ENCODE data around the gene TCP10L.
"Not testable (repeated sequence)": the region's sequence is repeated elsewhere in the genome, so short reads cannot be mapped to it uniquely, and the experiment has no call there.

Gene TCP10L, protein sequence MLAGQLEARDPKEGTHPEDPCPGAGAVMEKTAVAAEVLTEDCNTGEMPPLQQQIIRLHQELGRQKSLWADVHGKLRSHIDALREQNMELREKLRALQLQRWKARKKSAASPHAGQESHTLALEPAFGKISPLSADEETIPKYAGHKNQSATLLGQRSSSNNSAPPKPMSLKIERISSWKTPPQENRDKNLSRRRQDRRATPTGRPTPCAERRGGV

DNA sequence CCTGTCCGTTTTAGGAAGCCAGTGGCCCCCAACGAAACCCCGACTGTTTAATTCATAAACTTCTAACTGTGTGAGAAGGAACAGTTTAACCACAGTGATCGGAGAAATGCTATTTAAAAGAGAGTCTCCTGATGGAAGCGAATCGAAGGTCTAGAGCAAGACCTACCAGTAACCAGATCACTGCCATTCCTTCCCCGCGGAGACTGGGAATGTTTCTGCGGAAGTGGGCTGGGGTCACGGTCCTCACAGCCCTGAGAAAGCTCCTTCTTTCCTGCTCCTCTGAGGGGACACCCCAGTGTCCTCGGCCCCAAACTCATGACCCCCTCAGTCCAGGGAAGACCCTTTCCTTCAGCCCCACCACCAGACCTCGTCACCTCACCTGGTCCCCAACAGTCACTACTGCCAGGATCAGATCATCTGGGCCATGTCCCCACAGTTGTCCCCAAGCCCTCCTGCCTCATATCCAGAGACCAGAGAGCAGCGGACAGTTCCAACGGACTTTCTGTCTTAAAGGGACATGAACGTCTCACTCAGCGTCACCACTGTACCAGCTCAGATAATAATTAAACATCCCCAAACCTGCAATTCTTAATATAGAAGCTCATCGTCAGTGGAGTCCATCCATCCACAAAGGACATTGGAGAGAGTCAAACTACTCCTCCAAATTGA lies at the start of gene TCP10L:
TCP10L (minus strand) TSS at position 482 of the 669 bp plus-strand sequence. CDS start 1,219 bp downstream, outside the sequence.
- DNase-seq = no peak

DNA sequence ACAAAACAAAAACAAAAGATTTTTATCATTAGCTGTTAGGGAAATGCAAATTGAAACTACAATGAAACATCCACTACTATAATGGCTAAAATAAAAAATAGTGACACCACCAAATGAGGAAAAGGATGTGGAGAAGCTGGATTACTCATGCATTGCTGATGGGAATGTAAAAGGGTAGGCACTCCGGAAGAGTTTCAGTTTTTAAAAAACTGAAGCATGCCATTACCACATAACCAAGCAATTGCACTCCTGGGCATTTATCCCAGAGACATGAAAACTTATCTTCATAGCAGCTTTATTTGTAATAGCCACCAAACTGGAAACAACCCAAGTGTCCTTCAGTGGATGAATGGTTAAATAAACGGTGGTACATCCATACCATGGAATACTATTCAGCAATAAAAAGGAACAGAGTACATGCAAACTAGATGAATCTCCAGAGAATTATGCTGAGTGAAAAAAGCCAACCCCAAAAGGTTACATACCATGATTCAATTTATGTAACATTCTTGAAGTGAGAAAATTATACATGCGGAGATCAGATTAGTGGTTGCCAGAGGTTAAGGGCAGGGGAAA lies 41.4 kb upstream of the TCP10L start:
- no peak for DNase-seq

DNA sequence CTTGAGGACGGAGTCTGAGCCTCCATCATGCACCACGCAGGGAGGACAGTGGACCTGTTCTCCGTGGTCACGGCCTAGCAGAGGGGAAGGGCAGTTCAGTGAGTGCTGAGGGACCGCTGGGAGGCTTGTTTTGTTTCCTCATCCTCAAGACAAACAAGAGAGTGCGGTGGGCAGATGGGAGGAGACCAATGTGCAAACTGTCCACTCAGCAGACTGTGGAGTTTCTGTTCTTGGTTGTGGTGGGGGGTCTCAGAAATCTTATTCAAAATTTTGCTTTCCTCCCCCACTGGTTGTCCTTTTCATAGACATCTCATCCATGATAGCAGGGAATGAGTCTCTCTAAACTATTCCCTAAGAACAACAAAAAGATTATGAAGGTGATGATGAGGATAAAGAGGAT lies 32.9 kb upstream of the TCP10L start:
- DNase-seq = not testable (repeated sequence)

DNA sequence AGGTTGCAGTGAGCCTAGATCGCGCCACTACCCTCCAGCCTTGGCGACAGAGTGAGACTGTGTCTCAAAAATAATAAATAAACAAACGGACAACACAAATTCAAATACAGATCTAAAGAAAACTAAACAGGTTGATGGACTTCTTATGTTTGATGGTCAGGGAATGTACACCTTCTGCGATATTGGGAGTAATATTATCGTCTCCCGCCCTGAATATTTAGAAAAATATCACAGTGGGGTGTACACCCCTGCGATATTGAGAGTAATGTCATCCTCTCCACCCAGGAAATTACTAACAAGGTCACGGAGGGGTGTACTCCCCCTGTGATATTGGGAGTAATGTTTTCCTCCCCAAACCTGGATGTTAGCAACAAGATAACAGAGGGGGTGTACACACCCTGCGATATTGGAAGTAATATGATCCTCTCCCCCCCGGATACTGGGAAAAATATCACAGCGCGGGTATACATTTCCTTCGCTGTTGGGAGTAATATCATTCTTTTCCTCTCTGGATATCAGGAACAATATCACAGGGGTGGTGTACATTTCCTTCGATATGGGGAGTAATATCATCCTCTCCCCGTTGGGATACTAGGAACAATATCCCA lies 28.2 kb upstream of the TCP10L start:
- no peak for DNase-seq

DNA sequence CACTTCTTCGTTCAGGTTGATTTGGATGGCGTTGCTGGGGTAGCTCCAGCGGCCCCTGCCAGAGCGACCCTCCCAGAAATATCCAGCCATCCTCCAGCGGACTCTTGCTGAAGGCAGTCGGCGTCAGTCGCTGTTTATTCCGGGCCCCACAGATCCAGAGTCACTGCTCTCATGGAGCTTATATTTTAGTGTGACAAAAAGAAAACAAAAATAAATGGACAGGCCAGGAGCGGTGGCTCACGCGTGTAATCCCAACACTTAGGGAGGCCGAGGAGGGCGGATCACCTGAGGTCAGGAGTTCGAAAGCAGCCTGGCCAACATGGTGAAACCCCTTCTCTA lies 27.6 kb upstream of the TCP10L start:
- DNase-seq = no peak

DNA sequence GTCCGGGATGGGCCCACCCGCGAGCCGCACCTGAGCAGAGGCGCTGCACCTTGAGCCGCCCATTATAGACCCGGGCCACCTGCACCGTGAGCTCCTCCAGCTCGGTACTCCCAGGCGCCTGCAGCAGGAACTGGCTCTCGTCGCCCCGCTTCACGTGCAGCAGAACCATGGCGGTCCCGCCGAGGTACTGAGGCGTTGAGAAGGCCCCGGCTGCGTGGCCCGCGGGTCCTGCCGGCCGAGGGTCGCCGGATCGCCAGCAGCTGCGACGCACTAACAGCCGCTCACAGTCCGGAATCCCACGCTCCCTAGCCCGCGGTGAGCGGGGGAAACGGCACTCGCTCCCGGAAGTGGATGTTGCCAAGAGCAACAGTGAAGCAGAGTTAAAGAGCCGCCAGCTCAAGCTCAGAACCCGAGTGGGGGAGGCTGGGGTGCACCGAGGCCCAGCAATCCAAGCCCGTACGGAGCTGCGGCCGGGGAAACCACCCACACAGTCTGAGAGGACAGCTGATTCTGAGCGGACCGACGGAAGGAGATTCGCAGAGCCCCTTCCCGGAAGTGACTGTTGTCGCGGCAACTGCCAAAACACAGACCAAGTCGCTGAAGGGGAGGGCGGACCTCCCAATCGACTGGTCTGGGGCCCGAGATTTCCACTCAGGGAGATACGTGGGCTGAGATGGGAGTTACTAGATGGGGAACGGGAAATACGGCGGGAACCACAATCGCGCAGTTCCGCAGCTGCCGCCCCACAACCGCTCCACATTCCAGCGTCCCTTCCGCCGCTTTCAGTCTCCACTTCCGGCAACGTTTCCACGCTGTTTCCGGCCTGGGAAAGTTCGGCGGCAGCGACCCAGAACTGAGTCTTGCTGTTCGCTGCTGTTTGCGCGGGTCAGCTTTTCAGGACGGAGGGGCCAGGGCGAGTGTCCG lies 27.0 kb upstream of the TCP10L start, which contains the start of gene CFAP298:
CFAP298 (minus strand) TSS at position 303 of the 924 bp plus-strand sequence; CDS start at position 169, 134 bp downstream.
- peak; percentile 63 to 87 for DNase-seq

DNA sequence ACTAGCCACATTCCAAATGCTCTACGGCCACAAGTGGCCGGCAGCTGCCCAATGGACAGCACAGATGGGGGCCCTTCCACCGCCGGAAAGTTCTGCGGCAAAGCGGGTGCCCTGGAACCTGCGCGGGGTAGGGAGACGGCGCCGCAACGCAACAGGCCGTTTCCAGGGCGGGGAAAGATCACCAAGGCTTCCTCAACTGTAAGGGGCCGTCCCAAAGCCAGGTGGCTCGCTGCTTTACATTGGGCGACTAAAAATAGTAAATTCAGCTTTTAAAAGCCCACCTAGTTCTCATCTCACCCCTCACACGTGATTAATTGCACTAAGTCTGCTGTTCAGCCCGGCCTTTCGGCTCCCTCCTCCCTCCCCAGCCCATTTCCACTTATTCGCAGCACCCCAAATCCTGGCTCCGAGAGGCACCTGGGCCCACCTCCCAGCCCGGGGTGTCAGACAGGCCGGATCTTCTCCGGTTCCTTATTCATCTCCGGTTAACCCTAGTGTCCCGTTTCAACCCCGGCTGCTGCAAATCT lies 26.2 kb upstream of the TCP10L start:
- DNase-seq = no peak

DNA sequence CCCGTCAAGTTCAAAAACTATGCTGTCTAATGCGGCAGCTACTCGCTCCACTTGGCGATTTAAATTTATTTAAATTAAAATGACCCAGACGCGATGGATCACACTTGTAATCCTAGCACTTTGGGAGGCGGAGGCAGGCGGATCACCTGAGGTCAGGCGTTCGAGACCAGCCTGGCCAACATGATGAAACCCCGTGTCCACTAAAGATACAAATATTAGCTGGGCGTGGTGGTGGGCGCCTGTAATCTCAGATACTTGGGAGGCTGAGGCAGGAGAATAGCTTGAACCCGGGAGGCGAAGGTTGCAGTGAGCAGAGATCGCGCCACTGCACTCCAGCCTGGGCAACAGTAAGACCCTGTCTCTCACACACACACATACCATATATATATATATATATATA lies 25.6 kb upstream of the TCP10L start:
- DNase-seq = not testable (repeated sequence)

DNA sequence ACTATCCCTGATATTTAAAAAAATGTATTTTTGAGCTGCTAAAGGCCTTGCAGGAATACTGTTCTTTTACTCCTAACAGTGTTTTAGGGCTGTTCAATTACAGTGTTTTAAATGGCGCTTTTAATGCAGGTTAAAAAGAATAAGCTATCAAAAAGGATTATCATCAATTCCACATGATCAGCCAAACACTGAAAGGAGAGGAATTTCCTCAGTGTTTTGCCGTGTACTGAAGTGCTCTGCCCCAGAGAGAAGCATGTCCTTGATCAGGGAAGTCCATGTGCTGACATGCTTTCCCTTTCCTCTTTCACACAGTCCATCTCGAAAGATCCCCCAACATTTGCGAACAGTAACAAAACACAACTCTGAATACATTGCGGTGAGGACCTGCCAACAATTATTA lies 23.5 kb upstream of the TCP10L start:
- no peak for DNase-seq

DNA sequence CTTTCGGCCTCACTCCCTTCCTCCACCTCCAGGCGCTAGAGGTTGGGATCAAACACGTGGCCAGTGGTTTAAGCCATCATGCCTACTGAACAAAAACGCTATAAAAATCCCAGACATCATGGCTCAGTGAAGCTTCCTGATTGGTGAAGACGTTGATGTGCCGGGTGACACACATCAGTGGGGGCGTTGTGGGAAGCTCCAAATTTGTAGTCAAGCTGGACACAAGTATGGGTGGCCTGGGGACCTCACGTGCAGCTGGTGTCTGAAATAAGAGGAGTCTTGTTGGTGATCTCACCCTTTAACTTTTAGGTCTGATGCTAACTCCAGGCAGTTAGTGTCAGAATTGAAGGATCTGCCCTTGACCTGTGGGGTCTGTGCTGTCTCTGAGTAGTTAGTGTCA lies 20.1 kb upstream of the TCP10L start:
- DNase-seq = no peak

DNA sequence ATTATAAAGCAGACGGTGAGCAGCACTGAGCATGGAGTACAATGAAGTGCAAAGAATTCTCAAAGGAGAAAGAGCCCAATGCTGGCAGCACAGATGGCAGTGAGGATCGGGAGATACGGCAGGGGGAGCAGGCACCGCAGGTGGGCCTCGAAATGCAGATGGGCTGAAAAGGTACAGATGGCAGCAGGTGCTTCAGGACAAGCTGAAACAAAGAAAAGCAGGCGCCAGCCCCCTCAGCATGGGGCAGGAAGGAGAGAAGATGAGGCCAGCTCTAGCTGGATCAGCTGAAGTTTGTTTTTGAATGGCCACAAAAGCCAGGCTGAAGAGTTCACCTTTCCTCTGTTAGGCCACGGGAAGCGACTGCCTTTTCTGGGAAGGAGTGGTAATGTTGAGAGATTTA lies 19.1 kb upstream of the TCP10L start:
- DNase-seq = no peak

DNA sequence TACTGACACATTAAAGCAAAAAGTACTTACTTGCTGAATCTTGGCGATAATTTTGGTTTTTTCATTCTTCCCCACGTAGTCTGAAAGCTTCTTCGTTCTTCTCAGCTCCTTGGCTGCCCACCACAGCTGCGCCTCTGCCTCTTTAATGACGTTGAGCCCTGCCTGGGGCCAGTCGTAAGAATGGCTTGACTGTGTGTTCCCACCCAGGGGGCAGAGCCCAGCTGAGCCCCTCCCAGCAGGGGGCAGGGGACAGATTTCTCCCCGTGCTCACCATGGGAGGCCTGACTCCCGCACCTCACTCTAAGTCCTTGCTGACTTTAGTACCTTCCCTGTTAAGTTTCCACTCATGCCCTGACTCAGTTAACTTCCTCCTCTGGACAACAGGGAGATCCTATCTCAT lies 17.8 kb upstream of the TCP10L start:
- no peak for DNase-seq

DNA sequence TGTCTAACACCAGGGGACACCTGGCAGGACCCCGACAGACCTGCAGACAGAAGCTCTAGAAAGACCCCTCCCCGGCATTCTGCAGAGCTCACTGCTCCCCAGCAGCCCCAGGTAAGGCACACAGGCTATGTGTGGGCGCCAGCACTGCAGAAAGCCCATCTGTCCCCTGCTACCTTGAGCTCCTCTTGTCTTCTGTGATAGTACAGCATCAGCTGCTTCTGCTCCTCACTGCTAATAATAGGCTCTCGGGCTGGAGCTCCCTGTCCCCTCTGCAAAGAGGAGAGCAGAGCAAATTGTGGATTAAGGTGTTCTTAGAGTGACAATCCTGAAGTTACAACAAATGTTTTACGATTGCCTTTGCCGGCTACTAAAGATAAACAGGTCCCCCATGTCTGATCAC lies 16.8 kb upstream of the TCP10L start:
- DNase-seq = no peak

DNA sequence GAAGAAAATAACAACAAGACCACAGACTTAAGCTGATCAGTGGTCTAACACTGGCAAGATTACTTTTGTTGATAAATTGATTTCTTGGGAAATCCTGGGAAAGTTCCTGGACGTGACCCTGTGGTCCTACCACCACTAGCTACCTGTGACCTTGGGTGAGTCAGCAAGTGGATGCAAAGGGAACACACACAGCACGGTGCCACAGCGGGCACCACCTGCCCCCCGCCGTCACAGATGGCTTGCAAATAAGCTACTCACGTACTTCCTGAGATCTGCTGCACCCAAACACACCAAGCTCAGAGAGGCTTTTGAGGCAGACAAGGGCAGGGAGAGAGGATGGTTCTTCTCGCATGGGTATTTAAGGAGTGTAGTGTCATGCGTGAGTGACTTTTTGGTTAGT lies 14.2 kb upstream of the TCP10L start:
- no peak for DNase-seq

DNA sequence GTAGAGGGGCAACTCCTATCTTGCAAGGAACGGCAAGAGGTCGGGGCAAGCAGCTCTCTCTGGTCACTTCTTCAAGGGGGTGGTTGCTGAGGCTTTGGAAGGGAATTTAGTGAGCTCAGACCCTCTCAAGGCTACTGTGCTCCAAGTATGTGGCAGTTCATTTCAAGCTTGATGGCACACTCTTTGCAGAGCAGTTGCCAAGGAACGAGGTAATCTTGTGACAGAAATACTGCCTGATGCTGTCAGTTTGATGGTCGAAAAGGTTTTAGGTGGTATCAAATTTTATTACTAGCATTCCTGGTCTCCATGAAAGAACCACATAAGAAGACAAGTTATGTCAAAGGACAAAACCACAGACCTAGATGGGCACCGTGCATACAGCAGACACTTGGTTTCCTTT lies 13.8 kb upstream of the TCP10L start:
- no peak for DNase-seq

DNA sequence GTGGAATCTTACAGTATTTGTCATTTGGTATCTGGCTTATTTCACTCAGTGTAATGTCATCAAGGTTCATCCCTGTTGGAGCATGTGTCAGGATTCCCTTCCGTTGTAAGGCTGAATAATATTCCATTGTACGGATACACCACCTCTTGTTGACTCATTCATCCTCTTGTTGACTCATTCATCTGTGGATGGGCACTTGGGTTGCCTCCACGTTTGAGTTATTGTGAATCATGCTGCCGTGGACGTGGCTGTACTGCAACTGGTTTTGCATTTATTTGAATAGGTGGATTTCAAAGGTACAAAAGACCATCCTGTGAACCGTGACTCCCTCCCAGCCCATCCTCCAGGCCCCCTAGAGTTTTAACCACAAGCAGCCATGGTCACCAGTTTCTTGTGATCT lies 11.9 kb upstream of the TCP10L start:
- DNase-seq = peak; percentile 74 to 75

DNA sequence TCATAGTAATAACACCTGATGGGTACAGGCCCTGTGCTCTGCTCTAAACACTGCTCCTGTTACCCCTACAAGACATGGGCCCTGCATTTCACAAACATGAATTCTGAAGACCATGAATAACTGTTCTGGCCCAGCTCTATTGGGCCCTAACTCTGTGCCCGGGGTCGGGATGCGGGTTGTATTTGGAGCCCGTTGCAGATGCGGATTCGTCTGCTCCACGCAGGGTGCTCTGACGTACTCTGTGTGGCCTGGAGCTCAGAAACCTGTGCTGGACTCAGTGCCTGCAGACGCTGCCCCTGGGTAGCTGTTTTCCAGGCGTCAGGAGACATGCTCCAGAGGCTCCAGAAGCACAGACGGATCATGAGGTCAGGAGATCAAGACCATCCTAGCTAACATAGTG lies 10.1 kb upstream of the TCP10L start:
- DNase-seq = no peak

DNA sequence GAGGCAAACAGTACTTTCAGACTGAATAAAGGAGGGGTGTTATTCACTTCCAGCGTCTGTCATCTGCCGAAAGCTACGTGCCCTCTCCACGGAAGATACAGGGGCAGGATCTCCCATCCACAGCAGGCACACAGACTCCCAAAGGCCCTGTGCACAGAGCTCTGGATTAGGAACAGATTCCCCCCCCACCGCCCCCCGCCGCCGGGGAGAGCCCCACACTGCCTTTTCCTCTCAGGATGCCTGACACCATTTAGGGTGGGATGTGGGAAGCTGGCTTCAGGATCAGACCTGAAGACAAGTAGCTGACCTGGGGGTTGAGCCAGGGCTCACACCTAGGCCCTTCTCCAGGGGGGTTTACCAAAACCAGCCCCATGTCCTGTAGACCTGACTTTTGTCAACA lies 8.4 kb upstream of the TCP10L start:
- DNase-seq = no peak

DNA sequence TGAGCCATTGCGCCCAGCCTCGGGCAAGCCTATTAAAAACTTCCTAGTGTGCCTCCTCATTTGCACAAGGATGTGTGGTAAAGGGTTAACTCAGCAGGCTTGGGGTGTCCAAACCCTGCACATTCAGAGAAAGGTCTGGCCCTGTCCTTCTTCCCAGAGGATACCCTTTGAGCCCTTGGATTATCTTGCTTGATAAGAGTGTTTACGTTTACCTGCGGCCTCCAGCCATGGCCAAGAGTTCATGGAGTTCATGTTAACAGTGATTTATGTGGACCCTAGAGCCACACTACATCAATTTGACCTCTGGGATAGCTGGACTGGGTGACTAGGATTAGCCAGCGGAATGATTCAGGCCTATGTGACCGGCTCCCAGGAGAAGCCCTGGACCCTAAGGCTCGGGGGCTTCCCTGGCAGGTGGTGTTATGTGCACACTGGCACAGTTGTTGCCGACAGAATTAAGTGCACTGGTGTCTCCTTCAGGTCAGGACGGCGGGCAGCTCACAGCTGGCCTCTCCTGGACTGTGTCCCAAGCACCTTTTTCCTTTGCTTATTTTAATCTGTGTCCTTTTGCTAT lies 7.7 kb upstream of the TCP10L start:
- no peak for DNase-seq

DNA sequence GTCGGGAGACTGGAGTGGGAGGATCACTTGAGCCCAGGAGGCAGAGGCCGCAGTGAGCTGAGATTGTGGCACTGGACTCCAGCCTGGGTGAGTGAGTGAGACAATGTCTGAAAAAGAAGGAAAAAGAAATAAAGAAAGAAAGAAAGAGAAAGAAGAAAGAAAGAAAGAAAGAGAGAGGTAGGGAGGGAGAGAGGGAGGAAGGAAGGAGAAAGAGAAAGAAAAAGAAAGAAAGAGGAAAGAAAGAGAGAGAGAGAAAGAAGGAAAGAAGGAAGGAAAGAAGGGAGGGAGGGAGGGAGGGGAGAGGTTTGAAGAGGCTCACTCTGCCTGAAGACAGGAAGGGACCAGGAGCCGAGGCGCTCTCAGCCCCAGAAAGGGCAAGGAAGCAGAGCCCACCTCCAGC lies 4.8 kb upstream of the TCP10L start:
- DNase-seq = no peak

DNA sequence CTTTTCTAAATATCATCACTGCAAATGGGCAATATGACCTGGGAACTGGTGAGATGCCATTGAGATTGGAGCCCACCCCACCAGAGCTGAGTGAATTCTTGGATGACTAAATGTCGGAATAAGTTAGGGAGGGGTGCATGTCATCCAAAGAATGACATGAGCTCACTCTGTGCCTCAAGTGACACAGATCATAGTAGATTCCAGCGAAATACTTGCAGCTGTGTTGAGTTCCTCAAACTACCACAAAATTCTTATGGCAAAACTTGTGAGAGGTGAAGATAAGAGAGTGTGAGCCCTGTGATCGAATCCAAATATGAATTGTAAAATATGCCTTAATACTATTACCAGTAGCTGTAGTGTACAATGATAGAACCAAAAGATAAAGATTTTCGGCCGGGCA lies 2.3 kb upstream of the TCP10L start:
- no peak for DNase-seq

DNA sequence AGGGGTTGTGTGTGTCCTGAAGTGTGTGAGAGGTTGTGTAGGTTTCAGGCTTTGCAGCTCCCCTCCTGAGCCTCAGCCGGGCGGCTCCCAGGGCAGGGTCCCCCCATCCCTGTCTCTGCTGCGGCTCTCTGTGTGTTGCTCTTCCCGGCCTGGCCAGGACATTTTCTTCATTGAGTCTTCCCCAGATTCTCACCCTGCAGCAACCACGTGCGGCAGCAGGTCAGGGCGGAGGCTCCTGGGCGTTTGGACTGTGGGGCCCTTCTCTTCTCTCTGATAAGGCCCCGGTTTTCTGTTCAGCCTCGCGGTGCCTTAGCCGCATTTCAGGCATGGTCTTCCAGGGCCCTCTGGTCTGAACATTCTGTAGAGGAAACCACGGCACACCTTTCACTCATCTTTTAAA lies 1.8 kb upstream of the TCP10L start:
- DNase-seq = no peak

Data from SW 1271 (cell line).